Choroid plexus epithelial cell (primary cell): Measurements from ENCODE around the gene KAT8.

ENCODE experiments used
- DNase-seq: peaks from one replicate; pipeline ENCODE4 v3.0.0-alpha.2; 2010; ENCODE audit warnings: low read depth
- H3K4me3 ChIP-seq: 2 replicates; pipeline ENCODE4 v1.5.1; 2011; ENCODE audit warnings: low read depth, mild to moderate bottlenecking, control low read depth, low read length, moderate library complexity
- TF ChIP-seq, protein P1 (sequence below): conservative IDR thresholded peaks from 2 replicates; pipeline ENCODE4 v1.5.1; 2011; ENCODE audit warnings: low read depth, mild to moderate bottlenecking, control low read depth, inconsistent platforms, low read length, moderate library complexity

The KAT8 gene

GRCh38 chr16:31177136-31177535 is 59.7 kb downstream of the KAT8 start:
- no peak overlapping the region for H3K4me3 ChIP-seq
- TF ChIP-seq, protein P1, sequence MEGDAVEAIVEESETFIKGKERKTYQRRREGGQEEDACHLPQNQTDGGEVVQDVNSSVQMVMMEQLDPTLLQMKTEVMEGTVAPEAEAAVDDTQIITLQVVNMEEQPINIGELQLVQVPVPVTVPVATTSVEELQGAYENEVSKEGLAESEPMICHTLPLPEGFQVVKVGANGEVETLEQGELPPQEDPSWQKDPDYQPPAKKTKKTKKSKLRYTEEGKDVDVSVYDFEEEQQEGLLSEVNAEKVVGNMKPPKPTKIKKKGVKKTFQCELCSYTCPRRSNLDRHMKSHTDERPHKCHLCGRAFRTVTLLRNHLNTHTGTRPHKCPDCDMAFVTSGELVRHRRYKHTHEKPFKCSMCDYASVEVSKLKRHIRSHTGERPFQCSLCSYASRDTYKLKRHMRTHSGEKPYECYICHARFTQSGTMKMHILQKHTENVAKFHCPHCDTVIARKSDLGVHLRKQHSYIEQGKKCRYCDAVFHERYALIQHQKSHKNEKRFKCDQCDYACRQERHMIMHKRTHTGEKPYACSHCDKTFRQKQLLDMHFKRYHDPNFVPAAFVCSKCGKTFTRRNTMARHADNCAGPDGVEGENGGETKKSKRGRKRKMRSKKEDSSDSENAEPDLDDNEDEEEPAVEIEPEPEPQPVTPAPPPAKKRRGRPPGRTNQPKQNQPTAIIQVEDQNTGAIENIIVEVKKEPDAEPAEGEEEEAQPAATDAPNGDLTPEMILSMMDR: no peak
- peak; percentile 33 for DNase-seq

GRCh38 chr16:31179219-31179746 is 61.8 kb downstream of the KAT8 start:
- no peak for DNase-seq
- H3K4me3 ChIP-seq: peak overlapping the region; percentile 98
- TF ChIP-seq, protein P1: no peak

GRCh38 chr16:31179747-31180459 is 62.4 kb downstream of the KAT8 start, which contains the start of gene FUS:
TSS of gene FUS (plus strand) at chr16:31180139. CDS start at chr16:31180215, 76 bp downstream.
- peak; percentile 94 for DNase-seq
- TF ChIP-seq, protein P1: no peak

More at GRCh38 chr16:31179747-31180459, 62.4 kb downstream of the KAT8 start, which contains the start of gene FUS:
- peak within 1 kb of the TSS; percentile 98 for H3K4me3 ChIP-seq
